Epithelial cell of proximal tubule (primary cell): Measurements from ENCODE around the gene MRAP. TPM values are rescaled to one million over a fixed set of nuclear protein-coding genes. Genes with fewer than 3 reads are reported as not detected.
A peak's percentile ranks its signal among the peaks of the same experiment; 100 is the strongest.

ENCODE experiments used
- DNase-seq: peaks from one replicate; pipeline ENCODE4 v3.0.0-alpha.2; 2011; ENCODE audit warnings: low read depth
- H3K4me3 ChIP-seq: 2 replicates; pipeline ENCODE4 v1.5.1; 2011; ENCODE audit warnings: low read depth, mild to moderate bottlenecking, low read length
- CTCF ChIP-seq: conservative IDR thresholded peaks from 2 replicates; pipeline ENCODE4 v1.5.1; 2012; ENCODE audit warnings: low read depth, mild to moderate bottlenecking, low read length
- total RNA-seq: library from RNA; depleted of rRNA; stranded (reverse); fragments of >200 nt; gene quantifications from 2 replicates; pipeline ENCODE4 v1.2.3, GENCODE V29; 2015

MRAP gene
- total RNA-seq, 1 donor from 2014 or later = not detected

GRCh38 chr21:32353002-32353711 is 54.5 kb downstream of the MRAP start:
- DNase-seq = no peak
- no peak overlapping the region for H3K4me3 ChIP-seq
- no peak for TF ChIP-seq CTCF

GRCh38 chr21:32356874-32357395 is 58.3 kb downstream of the MRAP start:
- no peak for DNase-seq
- TF ChIP-seq CTCF = no peak
- no peak overlapping the region for H3K4me3 ChIP-seq

- DNase-seq = no peak
- no peak overlapping the region for H3K4me3 ChIP-seq
- TF ChIP-seq CTCF = peak; percentile 47
Measured at GRCh38 chr21:32359719-32360260, 61.1 kb downstream of the MRAP start.

DNA sequence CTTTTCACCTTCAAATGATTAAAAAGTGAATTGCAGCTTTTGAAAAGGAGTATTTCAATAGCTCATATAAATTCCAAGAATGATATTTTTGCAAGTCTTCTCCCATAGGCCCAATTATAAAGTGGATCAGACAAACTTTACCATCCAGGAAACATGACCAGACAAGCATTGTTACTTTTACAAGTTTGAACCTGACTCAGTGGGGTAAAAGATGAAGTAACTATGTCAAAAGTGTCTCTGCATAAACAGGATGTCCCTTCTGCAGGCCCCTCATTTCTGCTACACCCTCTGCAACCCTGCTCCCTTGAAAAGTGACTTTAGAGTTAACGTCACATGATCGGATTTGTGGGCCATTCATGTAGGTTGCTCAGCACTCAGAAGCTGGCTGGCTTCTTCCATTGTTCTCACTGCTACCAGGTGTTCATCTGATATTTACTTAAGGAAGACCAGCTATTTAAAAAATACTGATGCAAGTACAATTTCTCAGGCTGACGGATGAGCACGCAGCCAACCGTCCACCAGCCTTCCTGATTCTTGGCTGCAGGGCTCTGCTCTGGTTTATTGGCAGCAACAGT is 61.8 kb downstream of the MRAP start:
- TF ChIP-seq CTCF = no peak
- H3K4me3 ChIP-seq = no peak overlapping the region
- no peak for DNase-seq

Other genes starting within 250 kb of the MRAP start
- 31.4 and 32.5 TPM in 2 replicates for gene MIS18A, start 19.8 kb upstream of the MRAP start, total RNA-seq
- gene URB1, start 94.2 kb downstream of the MRAP start, total RNA-seq = 11.6 and 14.2 TPM in 2 replicates
- 0.29 and 0.92 TPM in 2 replicates for gene EVA1C, start 113.9 kb downstream of the MRAP start, total RNA-seq